ENCODE results near the gene ANGPT4.
A peak's percentile ranks its signal among the peaks of the same experiment; 100 is the strongest.
"Not testable (repeated sequence)": the region's sequence is repeated elsewhere in the genome, so short reads cannot be mapped to it uniquely, and the experiment has no call there.

The ANGPT4 gene

GRCh38 chr20:872855-873520 lies 43.1 kb downstream of the ANGPT4 start:
- DNase-seq = no peak

GRCh38 chr20:871948-872347 lies 44.2 kb downstream of the ANGPT4 start:
- no peak for DNase-seq

GRCh38 chr20:871436-871835 lies 44.7 kb downstream of the ANGPT4 start:
- DNase-seq = no peak

GRCh38 chr20:870758-871157 lies 45.4 kb downstream of the ANGPT4 start:
- no peak for DNase-seq

GRCh38 chr20:869606-870005 lies 46.5 kb downstream of the ANGPT4 start:
- DNase-seq = no peak

- DNase-seq = no peak
Observed at GRCh38 chr20:868279-868678, 47.9 kb downstream of the ANGPT4 start.

GRCh38 chr20:865440-865839 lies 50.7 kb downstream of the ANGPT4 start:
- DNase-seq = no peak

GRCh38 chr20:860891-861290 lies 55.2 kb downstream of the ANGPT4 start:
- DNase-seq = no peak

GRCh38 chr20:859751-860231 lies 56.3 kb downstream of the ANGPT4 start:
- DNase-seq = no peak

GRCh38 chr20:858011-858410 lies 58.1 kb downstream of the ANGPT4 start:
- DNase-seq = no peak

GRCh38 chr20:856361-856775 lies 59.8 kb downstream of the ANGPT4 start:
- DNase-seq = peak; percentile 69

- no peak for DNase-seq
Observed at GRCh38 chr20:855466-856360, 60.4 kb downstream of the ANGPT4 start.

GRCh38 chr20:854601-855000 lies 61.5 kb downstream of the ANGPT4 start:
- DNase-seq = no peak

- DNase-seq = no peak
Observed at GRCh38 chr20:853406-853996, 62.6 kb downstream of the ANGPT4 start.

- not testable (repeated sequence) for DNase-seq
Observed at GRCh38 chr20:848731-849130, 67.4 kb downstream of the ANGPT4 start.

- DNase-seq = no peak
Observed at GRCh38 chr20:848193-848592, 67.9 kb downstream of the ANGPT4 start.

GRCh38 chr20:846894-847278 lies 69.2 kb downstream of the ANGPT4 start:
- no peak for DNase-seq

GRCh38 chr20:845941-846893 lies 69.9 kb downstream of the ANGPT4 start:
- DNase-seq = no peak

- DNase-seq = no peak
Observed at GRCh38 chr20:845226-845868, 70.8 kb downstream of the ANGPT4 start.

GRCh38 chr20:844473-845225 lies 71.5 kb downstream of the ANGPT4 start:
- peak; percentile 75 for DNase-seq

- DNase-seq = no peak
Observed at GRCh38 chr20:843912-844311, 72.2 kb downstream of the ANGPT4 start.

Data from 8988T (cell line).